HG02885 (cell line): ENCODE data around the gene MGST3.
A peak's percentile ranks its signal among the peaks of the same experiment; 100 is the strongest.
"Not testable (repeated sequence)": the region's sequence is repeated elsewhere in the genome, so short reads cannot be mapped to it uniquely, and the experiment has no call there.

Experiments
- ATAC-seq: cut with Tn5 transposase; IDR thresholded peaks from one replicate; pipeline ENCODE4 v1.9.1; 2021; ENCODE audit warnings: mild to moderate bottlenecking; ENCODE audit not compliant: unreplicated experiment, poor library complexity

The MGST3 gene

DNA sequence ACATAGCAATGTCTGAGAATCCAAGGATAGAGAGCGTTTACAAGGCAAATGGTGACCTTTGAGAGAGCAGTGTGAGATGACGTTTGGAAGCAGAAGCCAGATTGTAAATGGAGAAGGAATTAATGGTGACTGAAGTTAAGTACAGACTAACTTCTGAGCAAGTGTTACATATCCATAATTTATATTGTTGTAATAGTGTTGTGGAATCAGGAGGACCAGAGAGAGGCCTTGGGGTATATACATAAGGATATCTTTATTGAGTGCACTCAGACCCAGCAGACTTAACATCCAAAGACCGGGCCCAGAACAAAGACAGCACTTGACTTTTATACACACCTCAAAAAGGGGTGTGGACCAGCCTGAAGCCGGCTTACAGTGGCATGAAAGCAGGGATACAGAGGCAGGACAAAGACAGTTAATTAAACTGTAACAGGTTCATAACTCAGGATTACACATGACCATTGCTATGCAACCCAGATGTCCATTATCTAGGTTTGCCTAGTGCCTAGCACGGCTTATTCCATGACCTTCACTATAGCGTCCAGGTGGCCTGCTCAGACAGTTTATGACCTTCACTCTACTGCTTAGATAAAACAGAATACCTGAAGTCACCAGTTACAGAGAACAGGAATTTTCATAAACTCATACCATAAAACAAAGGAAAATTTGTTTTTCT, 2.7 kb upstream of the MGST3 start:
- no peak for ATAC-seq

GRCh38 chr1:165629151-165629550, 1.9 kb upstream of the MGST3 start:
- ATAC-seq, result no peak

DNA sequence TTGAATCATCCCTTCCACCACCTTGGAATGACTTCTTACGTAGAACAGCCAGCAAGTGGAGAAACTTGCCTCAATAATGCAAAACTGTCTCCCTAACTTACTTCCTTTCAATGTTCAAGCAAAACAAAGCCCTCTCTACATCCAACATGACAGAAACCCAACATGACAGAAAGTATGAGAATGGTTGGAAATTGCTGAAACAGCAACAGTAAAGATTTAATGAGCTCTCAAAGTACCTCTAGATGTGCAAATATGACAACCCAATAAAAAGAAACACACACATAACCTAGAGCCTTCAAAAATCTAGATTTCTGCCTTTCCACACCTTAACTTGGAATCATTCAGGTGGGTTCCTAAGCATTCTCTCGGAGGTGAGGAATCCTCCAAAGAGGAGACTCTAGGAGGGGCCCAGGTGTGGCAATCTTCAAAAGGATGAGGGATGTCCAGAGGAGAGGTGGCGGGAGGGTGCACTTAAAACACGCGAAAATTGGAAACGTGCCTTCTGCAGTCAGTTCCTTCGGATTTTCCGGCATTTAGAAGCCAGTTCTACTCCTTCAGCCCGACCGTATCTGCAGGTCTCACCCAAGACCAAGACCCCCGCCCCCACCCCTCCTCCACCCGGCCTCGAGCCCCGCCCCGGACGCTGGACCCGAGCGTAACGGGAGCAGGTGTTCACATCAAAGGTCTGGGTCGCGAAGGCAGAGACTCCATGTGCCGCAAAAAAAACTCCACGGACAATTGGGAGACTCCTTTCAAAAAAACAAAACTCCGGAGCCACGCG, 996 bp upstream of the MGST3 start:
- ATAC-seq, result peak; percentile 4

DNA sequence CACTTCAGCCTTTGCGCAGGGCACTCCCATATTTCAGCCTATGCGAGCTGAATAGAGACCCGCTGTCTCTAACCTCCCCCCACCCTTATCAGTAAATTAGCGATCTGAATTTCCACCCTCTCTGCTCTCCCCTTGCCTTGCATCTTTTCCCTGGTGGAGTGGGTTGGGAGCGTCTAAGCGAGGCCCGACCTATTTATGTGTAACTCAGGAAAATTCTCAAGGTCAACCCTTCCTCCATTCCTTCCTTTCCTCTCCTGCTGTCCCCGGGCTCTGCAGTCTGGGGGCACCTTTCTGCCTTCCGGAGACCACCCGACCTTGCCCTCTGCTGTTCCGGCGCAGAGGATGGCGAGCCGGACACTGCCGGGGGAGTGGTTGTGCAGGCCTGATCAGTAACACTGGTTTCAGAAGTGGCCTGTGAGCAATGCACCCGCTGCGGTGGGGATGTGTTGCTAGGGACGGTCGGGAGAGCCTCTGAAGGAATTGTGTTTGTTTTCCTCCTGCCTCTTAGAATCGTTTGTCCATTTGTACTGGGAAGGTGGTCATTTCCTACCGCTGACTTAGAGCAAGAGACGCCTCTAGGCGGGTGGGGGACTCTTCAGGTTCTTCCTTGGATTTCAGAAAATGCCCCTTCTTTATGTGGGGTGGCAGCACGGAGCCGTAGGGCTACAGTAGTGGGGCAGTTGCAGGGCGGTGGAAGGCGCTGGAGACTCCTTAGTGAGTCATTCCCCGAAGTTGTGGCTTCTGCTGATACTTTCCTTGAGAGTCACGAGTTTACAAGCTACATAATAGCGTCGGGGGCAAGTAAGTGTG, 513 bp downstream of the MGST3 start:
- peak; percentile 34 for ATAC-seq

- no peak for ATAC-seq
Measured at GRCh38 chr1:165632152-165632469, 1.1 kb downstream of the MGST3 start.

DNA sequence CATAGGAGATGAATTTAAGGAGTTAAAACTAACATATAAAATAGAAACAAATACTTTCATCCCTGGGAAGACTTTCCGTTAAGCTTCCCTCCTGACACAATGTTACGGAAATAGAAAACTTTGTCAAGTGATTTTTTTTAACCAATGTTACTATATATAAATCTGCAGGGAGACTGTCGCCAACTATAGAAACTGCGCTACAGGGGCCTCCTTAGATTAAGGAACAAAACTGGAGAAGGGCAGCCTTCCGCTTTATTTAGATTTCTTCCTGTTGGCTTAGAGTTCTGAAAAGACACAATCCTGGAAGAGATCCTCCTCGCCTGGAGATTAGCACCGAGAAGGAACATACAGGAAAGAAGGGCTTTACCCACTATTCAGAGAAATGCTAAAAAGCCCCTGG, 1.5 kb downstream of the MGST3 start:
- ATAC-seq, result no peak

- ATAC-seq, result no peak
Measured at GRCh38 chr1:165633614-165634013, 2.6 kb downstream of the MGST3 start.

DNA sequence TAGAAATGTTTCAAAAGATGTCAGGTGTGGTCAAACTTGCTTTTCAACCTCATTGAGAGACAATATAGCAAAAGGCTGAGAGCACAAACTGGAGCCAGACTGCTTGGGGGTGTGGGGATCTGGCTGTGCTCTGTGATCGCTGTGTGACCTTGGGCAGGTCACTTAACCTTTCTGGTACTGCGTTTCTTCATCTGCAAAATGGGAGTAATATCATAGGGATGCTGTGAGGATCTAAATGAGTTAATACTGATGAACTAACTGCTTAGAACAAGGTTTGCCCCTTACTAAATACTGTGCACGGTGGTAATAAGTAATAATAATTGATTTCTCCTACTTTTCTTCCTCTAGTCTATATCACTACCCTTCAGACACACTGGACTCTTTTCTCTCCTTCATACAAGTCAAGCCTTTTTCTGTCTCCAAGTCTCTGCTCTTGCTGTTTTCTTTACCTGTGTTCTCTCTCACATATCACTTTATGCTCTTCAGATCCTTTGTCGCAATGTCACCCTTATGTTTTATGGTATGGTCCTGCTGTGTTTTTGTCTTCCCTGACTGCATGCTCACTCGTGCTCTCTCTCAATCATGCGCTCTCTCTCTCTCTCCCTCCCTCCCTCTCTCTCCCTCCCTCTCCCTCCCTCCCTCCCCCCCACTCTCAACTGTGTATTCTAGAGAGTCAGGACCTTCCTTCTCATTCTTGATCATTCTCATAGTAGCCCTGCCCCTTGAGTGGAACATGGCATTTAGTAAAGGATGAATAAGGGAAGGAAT, 3.3 kb downstream of the MGST3 start:
- ATAC-seq, result no peak

- ATAC-seq, result no peak
Measured at GRCh38 chr1:165635329-165635728, 4.3 kb downstream of the MGST3 start.

- ATAC-seq, result no peak
Measured at GRCh38 chr1:165635823-165636222, 4.8 kb downstream of the MGST3 start.

GRCh38 chr1:165637427-165637826, 6.4 kb downstream of the MGST3 start:
- no peak for ATAC-seq

GRCh38 chr1:165638211-165638610, 7.2 kb downstream of the MGST3 start:
- ATAC-seq, result not testable (repeated sequence)

DNA sequence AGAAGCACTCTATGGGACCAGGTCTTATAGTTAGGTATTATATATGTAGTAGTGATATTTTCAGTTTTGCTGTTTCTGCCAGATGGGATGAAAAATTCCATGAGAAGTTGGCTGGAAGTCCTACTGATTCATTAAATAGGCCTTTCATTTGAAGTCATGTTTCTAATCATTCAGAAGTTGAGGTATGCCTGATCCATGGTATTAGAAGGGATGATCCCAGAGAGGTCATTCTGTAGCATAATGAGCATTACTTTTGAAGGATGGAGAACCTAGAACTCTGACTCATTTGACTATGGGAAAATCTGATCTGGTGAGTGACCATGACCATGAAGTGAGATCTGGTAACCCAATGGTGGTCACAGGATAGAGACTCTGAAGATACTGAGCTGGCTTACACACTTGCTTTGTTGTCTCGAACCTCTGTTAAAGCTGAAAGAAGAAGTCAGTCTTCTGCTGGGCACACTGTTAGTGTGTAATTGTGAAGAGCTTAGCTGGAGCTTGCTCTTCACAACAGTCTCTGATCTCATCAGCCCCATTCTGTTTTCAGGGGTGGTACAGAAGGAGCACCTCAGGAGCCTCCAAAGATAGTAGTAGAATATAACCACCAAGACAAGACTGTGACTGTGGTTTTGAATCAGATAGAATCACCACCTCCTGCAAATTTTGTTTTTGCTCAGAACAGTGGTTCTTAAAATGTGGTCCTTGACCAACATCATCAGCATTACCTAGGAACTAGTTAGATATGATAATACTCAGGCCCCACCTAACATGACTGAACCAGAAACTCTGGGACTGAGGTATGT, 9.0 kb downstream of the MGST3 start:
- ATAC-seq, result peak; percentile 43

DNA sequence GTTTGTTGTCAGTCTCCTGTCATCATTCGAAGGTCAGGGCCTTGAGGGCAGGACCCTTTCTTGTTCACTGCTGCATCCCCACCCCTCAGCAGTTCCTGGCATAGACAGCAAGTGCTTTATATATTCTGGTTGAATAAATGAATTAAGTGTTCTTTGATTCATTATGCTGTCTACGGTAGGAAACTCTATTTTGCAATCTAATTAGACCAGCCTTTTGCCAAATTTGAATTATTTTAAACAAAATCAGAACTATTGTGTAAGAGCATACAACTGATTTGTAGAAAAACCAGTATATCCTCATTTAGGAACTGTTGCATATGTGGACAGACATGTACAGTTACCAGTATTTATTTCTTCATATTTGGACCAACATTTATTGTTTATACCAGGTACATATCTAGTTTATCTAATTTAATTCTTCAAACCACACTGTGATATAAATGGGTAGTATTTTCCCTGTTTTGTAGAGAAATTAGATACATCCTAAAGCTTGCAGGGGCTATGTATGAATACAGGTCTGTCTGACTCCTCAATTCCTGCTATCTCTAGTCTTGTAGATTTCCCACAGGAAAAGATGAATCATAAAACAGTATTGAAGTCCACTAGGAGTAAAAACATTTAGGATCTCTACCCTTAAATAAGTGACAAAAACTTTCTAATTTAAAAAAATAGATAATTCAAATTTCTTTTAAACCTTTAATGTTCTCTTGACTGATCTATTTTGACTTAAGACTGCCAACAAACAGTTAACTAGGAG, 10.4 kb downstream of the MGST3 start:
- ATAC-seq, result no peak

DNA sequence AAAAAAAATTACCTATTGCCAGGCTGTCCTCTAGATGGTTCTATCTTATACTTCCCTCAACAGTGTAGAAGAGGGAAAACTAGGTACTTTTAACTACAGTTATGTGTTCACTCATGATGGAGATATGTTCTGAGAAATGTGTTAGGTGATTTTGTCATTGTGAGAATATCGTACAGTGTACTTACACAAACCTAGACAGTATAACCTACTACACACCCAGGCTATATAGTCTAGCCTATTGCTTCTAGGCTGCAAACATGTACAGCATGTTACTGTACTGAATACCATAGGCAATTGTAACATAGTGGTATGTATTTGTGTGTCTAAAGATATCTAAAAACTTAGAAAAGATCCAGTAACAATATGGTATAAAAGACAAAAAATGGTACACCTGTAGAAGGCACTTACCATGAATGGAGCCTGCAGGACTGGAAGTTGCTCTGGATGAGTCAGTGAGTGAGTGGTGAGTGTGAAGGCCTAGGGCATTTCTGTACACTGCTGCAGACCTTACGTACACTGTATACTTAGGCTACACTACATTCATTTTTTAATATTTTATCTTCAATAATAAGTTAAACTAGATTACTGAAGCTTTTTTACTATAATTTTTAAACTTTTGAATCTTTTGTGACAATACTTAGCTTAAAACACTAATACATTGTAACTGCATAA, 13.2 kb downstream of the MGST3 start:
- ATAC-seq, result no peak

- no peak for ATAC-seq
Measured at GRCh38 chr1:165645654-165646366, 14.8 kb downstream of the MGST3 start.

- no peak for ATAC-seq
Measured at GRCh38 chr1:165647517-165647916, 16.5 kb downstream of the MGST3 start.

DNA sequence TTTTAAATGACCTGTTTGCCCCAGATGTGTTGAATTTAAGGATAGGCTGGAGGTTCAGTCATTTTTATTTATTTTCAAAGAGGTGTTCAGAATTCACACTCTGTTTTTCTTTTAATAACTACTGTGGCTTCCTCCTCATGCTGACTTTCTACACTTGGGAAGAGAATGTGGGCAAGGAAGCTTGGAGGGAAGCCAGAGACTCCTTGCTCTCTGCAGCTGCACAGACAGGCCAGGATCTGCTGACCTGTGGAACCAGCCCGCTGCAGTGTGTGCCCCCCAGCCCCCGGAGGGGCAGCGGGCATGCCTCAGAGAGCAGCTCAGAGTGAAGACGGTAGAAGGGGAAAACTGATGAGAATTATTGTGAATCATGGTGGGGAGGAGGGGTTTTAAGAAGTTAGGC, 16.9 kb downstream of the MGST3 start:
- ATAC-seq, result no peak
